OCI-LY7 (cell line): ENCODE measurements around the gene RAD1. TPM values are rescaled to one million over a fixed set of nuclear protein-coding genes. Genes with fewer than 3 reads are reported as not detected.

ENCODE experiments used
- BruUV-seq: library from RNA; stranded (reverse); fragments of 400-500 nt; replicated peaks from 2 replicates; lab custom pipeline; 2021; lab: Mats Ljungman, UMichigan
- CTCF ChIA-PET: fragments of 300-600 bp; sonication (Branson Sonifier 250); formaldehyde crosslinking; loops from one replicate; lab custom pipeline; 2022; ENCODE audit warnings: antibody characterized with exemption; ENCODE audit not compliant: unreplicated experiment; lab: Charles Lee
- POLR2A ChIA-PET: fragments of 300-600 bp; sonication (Branson Sonifier 250); formaldehyde crosslinking; loops from one replicate; lab custom pipeline; 2022; ENCODE audit warnings: antibody characterized with exemption; lab: Charles Lee
- DNase-seq: peaks from one replicate; pipeline ENCODE4 v3.0.0-alpha.2; 2015; ENCODE audit warnings: low spot score
- H2AFZ ChIP-seq: fragments of 200-600 bp; sonication (generic), shearing (Covaris generic); 2 replicates; pipeline ENCODE4 v1.6.1; 2014; ENCODE audit warnings: mild to moderate bottlenecking, antibody characterized with exemption, low read length, moderate library complexity
- H3K27ac ChIP-seq: fragments of 200-600 bp; sonication (generic); 2 replicates; pipeline ENCODE4 v1.5.1; 2014; ENCODE audit warnings: mixed run types, low read depth, mild to moderate bottlenecking, moderate library complexity, low read length, inconsistent platforms; ENCODE audit not compliant: poor library complexity, severe bottlenecking
- H3K36me3 ChIP-seq: fragments of 200-600 bp; sonication (generic); 2 replicates; pipeline ENCODE4 v1.6.1; 2014; ENCODE audit warnings: mild to moderate bottlenecking, antibody characterized with exemption, low read length, moderate library complexity, mixed read lengths; ENCODE audit not compliant: insufficient read depth
- H3K4me1 ChIP-seq: fragments of 200-600 bp; sonication (generic); 2 replicates; pipeline ENCODE4 v1.5.1; 2014; ENCODE audit warnings: mild to moderate bottlenecking, low read length; ENCODE audit not compliant: insufficient read depth, poor library complexity, severe bottlenecking
- H3K4me2 ChIP-seq: fragments of 200-600 bp; sonication (generic); 2 replicates; pipeline ENCODE4 v1.6.1; 2014; ENCODE audit warnings: mild to moderate bottlenecking, low read length
- H3K4me3 ChIP-seq: fragments of 200-600 bp; sonication (generic); 2 replicates; pipeline ENCODE4 v1.5.1; 2014; ENCODE audit warnings: mild to moderate bottlenecking, low read depth, low read length; ENCODE audit not compliant: poor library complexity, severe bottlenecking
- H3K79me2 ChIP-seq: fragments of 200-600 bp; sonication (generic); 2 replicates; pipeline ENCODE4 v1.6.1; 2016; ENCODE audit warnings: low read depth, mild to moderate bottlenecking, low read length, moderate library complexity, mixed read lengths; ENCODE audit not compliant: insufficient read depth
- H3K9me2 ChIP-seq: fragments of 200-600 bp; sonication (generic); 2 replicates; pipeline ENCODE4 v1.6.1; 2016; ENCODE audit warnings: mild to moderate bottlenecking, low read length, mixed read lengths; ENCODE audit not compliant: insufficient read depth
- H3K9me3 ChIP-seq: fragments of 200-600 bp; sonication (generic); 2 replicates; pipeline ENCODE4 v1.6.1; 2014; ENCODE audit warnings: mild to moderate bottlenecking, mixed run types, low read length, mixed read lengths
- H4K20me1 ChIP-seq: fragments of 200-600 bp; sonication (generic); 2 replicates; pipeline ENCODE4 v1.6.1; 2014; ENCODE audit warnings: mild to moderate bottlenecking, antibody characterized with exemption, low read length, moderate library complexity, mixed read lengths; ENCODE audit not compliant: insufficient read depth
- EZH2phosphoT487 ChIP-seq: fragments of 200-600 bp; sonication (generic); IDR thresholded peaks from 2 replicates; pipeline ENCODE4 v1.6.1; 2018; ENCODE audit warnings: low read depth, borderline replicate concordance, mild to moderate bottlenecking, mixed run types, antibody characterized with exemption, low read length, moderate library complexity, mixed read lengths
- intact Hi-C: fragments of 100-400 bp; cut with micrococcal nuclease; formaldehyde crosslinking; loops from one replicate; pipeline ENCODE4 v1.10.0; 2022; ENCODE audit not compliant: unreplicated experiment
- total RNA-seq, 2 experiments: library from RNA; depleted of rRNA in 1 of 2; stranded (reverse); fragments of >200 nt in 1 of 2; shearing (Covaris generic) in 1 of 2; gene quantifications; 2 replicates each; pipeline ENCODE4 v1.2.3, GENCODE V29; 2014 to 2022
- TF ChIP-seq, protein P1 (sequence below): fragments of 200-600 bp; sonication (generic); conservative IDR thresholded peaks from 2 replicates; pipeline ENCODE4 v1.5.1; 2014; ENCODE audit warnings: mild to moderate bottlenecking, antibody characterized with exemption, low read length, moderate library complexity, mixed read lengths

The RAD1 gene
- total RNA-seq, 2 experiments from 2014 or later, result 49.2 to 82.1 TPM

DNA sequence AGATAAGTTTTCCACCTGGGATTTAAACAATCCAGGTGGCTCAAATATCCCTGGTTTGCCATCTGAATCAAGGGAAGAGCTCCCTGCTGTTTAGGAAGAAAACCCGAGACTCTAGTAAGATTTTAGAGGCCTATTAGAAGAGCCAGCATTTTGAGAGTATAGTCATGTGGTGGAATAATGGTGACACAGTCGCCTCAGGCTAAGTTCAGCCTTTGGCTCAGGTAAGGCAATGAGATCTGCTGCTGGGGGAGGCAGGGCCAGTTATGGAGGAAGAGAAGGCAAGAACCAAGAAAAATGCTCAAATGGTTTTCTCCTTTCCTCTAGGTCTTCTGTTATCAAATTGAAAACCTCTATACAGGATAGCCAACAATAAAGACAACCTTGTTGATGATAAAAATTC lies 16.2 kb downstream of the RAD1 start:
- Histone ChIP-seq H3K9me2 (no peaks in the 10 kb centered on the region), H3K4me1 (no peaks in the 10 kb centered on the region), H3K4me2 (no peak overlapping the region), H3K36me3 (peaks cover 25% of the 10 kb centered on the region), H3K9me3 (no peaks in the 10 kb centered on the region), H4K20me1 (no peaks in the 10 kb centered on the region), H3K4me3 (no peak overlapping the region), H2AFZ (no peak overlapping the region), H3K79me2 (no peaks in the 10 kb centered on the region), H3K27ac (no peak overlapping the region)
- DNase-seq, result no peak
- no TSS peak for BruUV-seq
- intact Hi-C loops, result loop anchor here (2.0 to 5.0 kb wide), 2 partner anchors 412 to 427 kb away; no protein-coding TSS in a partner anchor
- POLR2A ChIA-PET, result interaction anchor here (0.7 to 1.6 kb wide), 2 partner anchors 61 to 71 kb away, joined by 4 read pairs; no protein-coding TSS in a partner anchor
- TF ChIP-seq, protein P1, sequence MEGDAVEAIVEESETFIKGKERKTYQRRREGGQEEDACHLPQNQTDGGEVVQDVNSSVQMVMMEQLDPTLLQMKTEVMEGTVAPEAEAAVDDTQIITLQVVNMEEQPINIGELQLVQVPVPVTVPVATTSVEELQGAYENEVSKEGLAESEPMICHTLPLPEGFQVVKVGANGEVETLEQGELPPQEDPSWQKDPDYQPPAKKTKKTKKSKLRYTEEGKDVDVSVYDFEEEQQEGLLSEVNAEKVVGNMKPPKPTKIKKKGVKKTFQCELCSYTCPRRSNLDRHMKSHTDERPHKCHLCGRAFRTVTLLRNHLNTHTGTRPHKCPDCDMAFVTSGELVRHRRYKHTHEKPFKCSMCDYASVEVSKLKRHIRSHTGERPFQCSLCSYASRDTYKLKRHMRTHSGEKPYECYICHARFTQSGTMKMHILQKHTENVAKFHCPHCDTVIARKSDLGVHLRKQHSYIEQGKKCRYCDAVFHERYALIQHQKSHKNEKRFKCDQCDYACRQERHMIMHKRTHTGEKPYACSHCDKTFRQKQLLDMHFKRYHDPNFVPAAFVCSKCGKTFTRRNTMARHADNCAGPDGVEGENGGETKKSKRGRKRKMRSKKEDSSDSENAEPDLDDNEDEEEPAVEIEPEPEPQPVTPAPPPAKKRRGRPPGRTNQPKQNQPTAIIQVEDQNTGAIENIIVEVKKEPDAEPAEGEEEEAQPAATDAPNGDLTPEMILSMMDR, result no peak
- TF ChIP-seq EZH2phosphoT487, result no peak
- CTCF ChIA-PET, result interaction anchor here (0.5 kb wide), 1 partner anchor 13 kb away, joined by 4 read pairs; no protein-coding TSS in a partner anchor

GRCh38 chr5:34898258-34898895 lies 16.9 kb downstream of the RAD1 start:
- no peak overlapping the region for H3K4me2 ChIP-seq
- H3K79me2 ChIP-seq, result no peaks in the 10 kb centered on the region
- no TSS peak for BruUV-seq
- ChIA-PET POLR2A (interaction anchor here (0.7 to 1.6 kb wide), 3 partner anchors 11 to 71 kb away, joined by 3 to 4 read pairs (median 4); no protein-coding TSS in a partner anchor), CTCF (no interaction called here)
- no peak overlapping the region for H2AFZ ChIP-seq
- no peak for TF ChIP-seq EZH2phosphoT487
- TF ChIP-seq, protein P1, result peak; percentile 95
- H3K9me3 ChIP-seq, result no peaks in the 10 kb centered on the region
- intact Hi-C loops, result loop anchor here (1.0 to 5.0 kb wide), 3 partner anchors 375 to 426 kb away; no protein-coding TSS in a partner anchor
- H3K27ac ChIP-seq, result no peak overlapping the region
- DNase-seq, result peak; percentile 64
- no peaks in the 10 kb centered on the region for H3K9me2 ChIP-seq
- H4K20me1 ChIP-seq, result no peaks in the 10 kb centered on the region
- H3K4me3 ChIP-seq, result no peak overlapping the region
- no peaks in the 10 kb centered on the region for H3K4me1 ChIP-seq
- H3K36me3 ChIP-seq, result peaks cover 21% of the 10 kb centered on the region

DNA sequence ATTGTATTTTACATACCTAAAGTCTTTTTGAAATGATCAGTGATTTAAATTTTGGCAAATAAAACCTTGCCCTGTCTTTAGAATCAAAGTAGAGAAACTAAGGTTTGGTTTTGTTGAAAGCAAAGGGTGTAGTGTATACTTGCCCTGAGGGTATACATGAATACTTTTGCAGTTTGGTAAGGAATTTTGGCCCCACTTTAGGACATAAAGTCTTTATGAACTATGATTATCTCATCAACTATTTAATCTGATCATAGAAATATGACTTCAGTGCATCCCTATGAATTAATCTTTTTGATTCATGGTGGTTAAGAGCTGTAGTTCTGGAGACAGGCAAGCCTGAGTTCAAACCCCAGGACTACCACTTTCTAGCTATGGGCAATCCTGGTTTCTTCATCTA lies 17.7 kb downstream of the RAD1 start:
- no peak overlapping the region for H3K4me3 ChIP-seq
- no peak for DNase-seq
- no peaks in the 10 kb centered on the region for H3K9me3 ChIP-seq
- H3K9me2 ChIP-seq, result no peaks in the 10 kb centered on the region
- TF ChIP-seq, protein P1, result no peak
- BruUV-seq, result no TSS peak
- H2AFZ ChIP-seq, result no peak overlapping the region
- no peak overlapping the region for H3K4me2 ChIP-seq
- H4K20me1 ChIP-seq, result no peaks in the 10 kb centered on the region
- intact Hi-C loops, result loop anchor here (1.0 to 5.0 kb wide), 3 partner anchors 374 to 425 kb away; no protein-coding TSS in a partner anchor
- peaks cover 14% of the 10 kb centered on the region for H3K36me3 ChIP-seq
- no peaks in the 10 kb centered on the region for H3K79me2 ChIP-seq
- H3K4me1 ChIP-seq, result no peaks in the 10 kb centered on the region
- H3K27ac ChIP-seq, result no peak overlapping the region
- ChIA-PET POLR2A (interaction anchor here (0.6 to 1.6 kb wide), 2 partner anchors 70 to 387 kb away, joined by 3 to 4 read pairs; no protein-coding TSS in a partner anchor), CTCF (no interaction called here)
